Effector CD8-positive, alpha-beta T cell (primary cell): ENCODE results near the gene TMEM167A.
"Not testable (repeated sequence)": the region's sequence is repeated elsewhere in the genome, so short reads cannot be mapped to it uniquely, and the experiment has no call there.

Experiments
- DNase-seq: peaks from one replicate; lab custom pipeline; 2025; lab: John Stamatoyannopoulos, UW

TMEM167A gene

DNA sequence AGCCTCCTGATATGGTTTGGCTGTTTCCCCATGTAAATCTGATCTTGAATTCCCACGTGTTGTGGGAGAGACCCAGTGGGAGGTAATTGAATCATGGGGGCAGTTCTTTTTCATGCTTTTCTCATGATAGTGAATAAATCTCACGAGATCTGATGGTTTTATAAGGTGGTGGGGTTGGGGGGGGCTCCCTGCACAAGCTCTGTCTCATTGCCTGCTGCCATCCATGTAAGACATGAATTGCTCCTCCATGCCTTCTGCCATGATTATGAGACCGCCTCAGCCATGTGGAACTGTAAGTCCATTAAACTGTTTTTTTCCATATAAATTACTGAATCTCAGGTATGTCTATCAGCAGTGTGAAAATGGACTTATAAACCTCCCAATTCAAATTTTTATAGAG lies 13.0 kb upstream of the TMEM167A start:
- no peak for DNase-seq

DNA sequence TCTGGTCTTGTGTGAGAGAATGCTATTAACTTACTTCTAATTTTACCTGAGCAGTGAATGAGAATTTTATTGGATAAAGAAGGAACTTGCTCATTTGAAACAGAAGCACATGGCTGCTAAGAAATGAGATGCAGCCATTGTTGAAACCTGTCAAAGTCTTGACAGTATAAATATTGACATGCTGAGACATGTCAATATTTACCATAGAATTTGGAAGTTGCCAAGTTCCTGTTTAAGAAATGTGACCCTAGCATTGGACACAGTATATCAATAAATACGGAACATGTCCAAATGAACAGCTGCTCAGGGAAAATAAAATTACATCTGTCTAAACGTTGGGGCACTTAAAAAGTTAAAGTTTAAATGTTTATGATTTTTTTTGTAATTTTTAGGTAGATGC lies 7.9 kb upstream of the TMEM167A start:
- no peak for DNase-seq

GRCh38 chr5:83084336-83084735 lies 7.1 kb upstream of the TMEM167A start:
- no peak for DNase-seq

- no peak for DNase-seq
Measured at GRCh38 chr5:83082750-83083149, 5.6 kb upstream of the TMEM167A start.

GRCh38 chr5:83077662-83078261 lies 568 bp upstream of the TMEM167A start:
- DNase-seq, result no peak

GRCh38 chr5:83072966-83073365 lies 4.2 kb downstream of the TMEM167A start:
- no peak for DNase-seq

DNA sequence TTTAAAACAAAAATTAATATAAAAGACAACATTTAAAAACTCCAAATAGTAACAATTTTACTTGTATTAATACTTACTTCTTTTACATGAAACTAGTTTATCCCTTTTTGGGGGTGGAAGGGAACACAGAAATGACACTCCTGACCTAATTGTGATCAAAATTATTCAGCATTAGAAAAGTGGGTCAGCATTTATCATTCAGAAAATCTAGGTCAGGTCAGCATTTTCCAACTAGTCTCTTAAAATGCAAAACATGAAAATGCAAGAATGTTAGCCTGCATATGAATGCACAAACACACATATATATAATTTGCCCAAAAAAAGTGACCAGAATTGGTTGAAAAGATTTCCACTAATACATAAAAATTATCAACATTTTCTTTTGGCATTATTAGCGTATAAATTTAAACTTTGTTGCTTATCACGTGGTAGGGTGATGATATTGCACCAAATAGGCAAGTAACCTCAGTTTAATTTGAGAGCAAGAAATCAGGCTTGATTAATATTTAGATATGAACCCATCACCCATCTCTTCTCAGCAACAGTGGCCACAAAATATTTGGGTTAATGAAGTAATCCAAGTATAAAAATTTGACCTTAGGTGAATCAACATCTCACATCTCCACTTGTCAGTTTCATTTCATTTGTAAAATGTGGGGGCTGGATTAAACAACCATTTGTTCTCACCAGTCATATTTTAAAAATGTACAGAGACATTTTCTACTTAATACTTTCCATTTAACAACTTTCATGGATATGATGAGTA lies 5.7 kb downstream of the TMEM167A start:
- DNase-seq, result no peak

- no peak for DNase-seq
Measured at GRCh38 chr5:83069096-83069799, 7.9 kb downstream of the TMEM167A start.

- DNase-seq, result not testable (repeated sequence)
Measured at GRCh38 chr5:83067377-83067776, 9.8 kb downstream of the TMEM167A start.

- DNase-seq, result no peak
Measured at GRCh38 chr5:83066548-83067110, 10.6 kb downstream of the TMEM167A start.

- no peak for DNase-seq
Measured at GRCh38 chr5:83059341-83059740, 17.9 kb downstream of the TMEM167A start.

- no peak for DNase-seq
Measured at GRCh38 chr5:83058726-83059125, 18.5 kb downstream of the TMEM167A start.

DNA sequence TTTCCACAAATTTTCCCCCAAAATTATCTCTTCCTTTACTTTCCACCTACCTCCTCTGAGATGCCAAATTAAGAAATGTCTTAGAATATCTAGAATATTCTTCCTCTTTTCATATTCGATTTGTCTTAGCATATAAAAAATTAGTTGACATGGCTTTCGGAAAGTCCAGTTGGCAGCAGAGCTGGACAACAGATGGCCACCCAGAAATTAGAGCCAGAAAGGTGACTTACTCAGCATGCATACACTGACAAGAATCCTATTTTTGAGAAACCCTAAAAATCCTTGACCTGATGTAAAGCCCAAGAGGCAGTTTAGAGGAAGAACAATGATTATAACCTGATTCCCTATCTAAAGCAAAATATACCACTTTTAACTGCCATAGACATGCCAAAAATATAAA lies 22.0 kb downstream of the TMEM167A start:
- DNase-seq, result no peak

DNA sequence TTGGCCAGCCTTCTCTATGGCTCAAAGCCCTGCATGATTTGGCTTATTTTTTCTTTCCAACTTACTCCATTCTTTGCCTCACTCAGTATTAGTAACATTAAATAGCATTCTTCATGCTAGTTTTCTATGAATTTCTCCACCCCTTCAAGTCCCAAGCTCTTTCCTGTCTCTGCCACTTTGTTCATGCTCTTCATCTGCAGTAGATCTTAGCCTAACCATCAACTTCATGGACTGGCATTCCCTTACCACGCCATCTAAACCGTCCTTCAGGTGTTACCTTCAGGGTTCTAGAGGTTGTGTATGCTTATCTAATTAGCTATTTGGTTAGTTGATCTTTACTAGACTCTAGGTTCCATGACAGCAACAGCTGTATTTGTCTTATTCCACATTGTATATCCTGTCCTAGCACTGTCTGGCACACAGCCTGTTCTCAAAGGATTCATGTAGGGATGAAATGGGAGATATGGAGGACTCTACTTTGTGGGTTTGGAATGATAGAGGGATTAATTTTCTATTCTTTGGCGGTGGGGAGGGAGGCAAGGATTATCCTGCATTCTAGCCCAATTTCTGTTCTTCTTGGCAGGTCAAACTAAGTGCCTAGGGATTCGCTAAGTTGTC lies 26.4 kb downstream of the TMEM167A start:
- DNase-seq, result no peak

- no peak for DNase-seq
Measured at GRCh38 chr5:83049370-83049885, 27.8 kb downstream of the TMEM167A start.

GRCh38 chr5:83048811-83049210 lies 28.4 kb downstream of the TMEM167A start:
- no peak for DNase-seq

- DNase-seq, result no peak
Measured at GRCh38 chr5:83048277-83048676, 28.9 kb downstream of the TMEM167A start.

- DNase-seq, result no peak
Measured at GRCh38 chr5:83044926-83045325, 32.3 kb downstream of the TMEM167A start.

DNA sequence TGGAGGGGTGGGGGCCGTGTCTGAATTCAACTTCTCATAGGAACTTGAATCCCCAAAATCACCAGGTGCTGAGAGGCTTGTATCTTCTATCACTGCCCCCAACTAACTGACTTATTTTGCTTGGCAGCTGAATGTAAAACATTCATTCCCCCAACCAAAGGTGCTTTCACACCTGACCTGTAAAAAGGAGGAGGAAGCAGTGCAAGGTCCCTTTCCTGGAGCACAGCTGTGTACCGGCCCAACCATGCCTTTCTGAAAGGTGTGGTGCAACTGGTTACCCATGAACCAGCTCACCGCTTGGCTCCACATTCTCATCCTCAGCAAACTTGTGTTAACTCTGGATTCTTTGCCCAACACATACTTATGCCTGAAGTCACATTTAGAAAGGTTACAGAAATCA lies 34.7 kb downstream of the TMEM167A start:
- DNase-seq, result no peak

DNA sequence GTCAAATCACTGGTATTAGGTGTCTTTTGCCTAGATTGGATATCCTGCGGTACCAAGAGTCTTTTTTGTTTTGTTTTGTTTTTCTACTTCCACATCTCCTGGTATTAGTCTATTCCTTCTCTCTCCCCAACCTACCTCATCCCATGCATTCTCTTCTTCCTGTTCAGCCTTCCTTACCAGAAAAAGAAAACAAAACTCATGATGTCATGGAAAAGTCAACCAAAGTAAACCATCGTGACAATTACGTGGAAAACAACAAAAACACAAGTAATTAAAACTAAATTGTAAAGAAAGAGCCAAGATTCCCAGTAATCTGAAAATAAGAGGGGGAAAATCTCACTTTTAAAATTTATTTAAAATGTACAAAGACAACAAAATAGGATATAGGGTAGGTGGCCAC lies 38.3 kb downstream of the TMEM167A start:
- no peak for DNase-seq

GRCh38 chr5:83036991-83037575 lies 40.1 kb downstream of the TMEM167A start:
- DNase-seq, result no peak
